Measurements from ENCODE around the gene VPS37C. TPM values are rescaled to one million over a fixed set of nuclear protein-coding genes. Genes with fewer than 3 reads are reported as not detected.

Gene VPS37C
- total RNA-seq, 4 donors from 2014 or later, result 12.6 to 23.5 (median 18.0) TPM

DNA sequence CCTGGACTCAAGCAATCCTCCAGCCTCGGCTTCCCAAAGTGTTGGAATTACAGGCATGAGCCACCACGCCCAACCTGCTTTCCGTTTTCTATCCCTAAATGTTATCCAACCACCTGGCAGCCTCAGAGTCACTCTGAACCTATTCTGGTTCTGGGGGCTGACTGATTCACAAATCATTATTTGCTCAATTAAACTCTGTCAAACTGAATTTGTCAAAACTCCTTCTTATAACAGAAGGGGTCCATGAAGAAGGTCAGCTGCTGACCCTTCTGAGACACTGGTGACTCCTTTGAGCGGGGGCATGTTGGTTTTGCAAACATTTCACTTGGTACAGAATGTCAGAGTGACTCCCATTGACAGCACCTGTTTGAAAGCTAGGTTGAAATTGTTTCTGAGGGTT lies 1.8 kb upstream of the VPS37C start:
- H3K4me3 ChIP-seq, result no peak overlapping the region

GRCh38 chr11:61162092-61162941 lies 1.1 kb upstream of the VPS37C start:
- Histone ChIP-seq H3K27ac (peak overlapping the region; percentile 93 to 98 (median 97)), H3K36me3 (no peaks in the 10 kb centered on the region), H3K4me3 (peak overlapping the region; percentile 59 to 91 (median 78)), H3K27me3 (no peaks in the 10 kb centered on the region), H3K4me1 (peaks cover 19 to 51% (median 38%) of the 10 kb centered on the region in 3 donors), H3K9me3 (no peaks in the 10 kb centered on the region)
- 49 to 50% methylated on average over 8 of the region's 8 CpGs for WGBS, 2 donors
- intact Hi-C loops (cut with DNase I), result no loop called here
- DNase-seq, result no peak
- TF ChIP-seq POLR2A (IDR thresholded peaks at IDR 0.05), result no peak
- TF ChIP-seq, protein P1, sequence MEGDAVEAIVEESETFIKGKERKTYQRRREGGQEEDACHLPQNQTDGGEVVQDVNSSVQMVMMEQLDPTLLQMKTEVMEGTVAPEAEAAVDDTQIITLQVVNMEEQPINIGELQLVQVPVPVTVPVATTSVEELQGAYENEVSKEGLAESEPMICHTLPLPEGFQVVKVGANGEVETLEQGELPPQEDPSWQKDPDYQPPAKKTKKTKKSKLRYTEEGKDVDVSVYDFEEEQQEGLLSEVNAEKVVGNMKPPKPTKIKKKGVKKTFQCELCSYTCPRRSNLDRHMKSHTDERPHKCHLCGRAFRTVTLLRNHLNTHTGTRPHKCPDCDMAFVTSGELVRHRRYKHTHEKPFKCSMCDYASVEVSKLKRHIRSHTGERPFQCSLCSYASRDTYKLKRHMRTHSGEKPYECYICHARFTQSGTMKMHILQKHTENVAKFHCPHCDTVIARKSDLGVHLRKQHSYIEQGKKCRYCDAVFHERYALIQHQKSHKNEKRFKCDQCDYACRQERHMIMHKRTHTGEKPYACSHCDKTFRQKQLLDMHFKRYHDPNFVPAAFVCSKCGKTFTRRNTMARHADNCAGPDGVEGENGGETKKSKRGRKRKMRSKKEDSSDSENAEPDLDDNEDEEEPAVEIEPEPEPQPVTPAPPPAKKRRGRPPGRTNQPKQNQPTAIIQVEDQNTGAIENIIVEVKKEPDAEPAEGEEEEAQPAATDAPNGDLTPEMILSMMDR (IDR thresholded peaks at IDR 0.05), result peak in 1 of 6 experiments; percentile 5

More for the DNA sequence above, 1.8 kb upstream of the VPS37C start:
- WGBS, 2 donors, result 71 to 81% methylated on average over 4 of the region's 4 CpGs
- Histone ChIP-seq H3K36me3 (no peaks in the 10 kb centered on the region), H3K27ac (peak overlapping the region in 2 of 4 donors; percentile 93 to 96), H3K27me3 (no peaks in the 10 kb centered on the region), H3K9me3 (no peaks in the 10 kb centered on the region), H3K4me1 (peaks cover 19 to 46% (median 33%) of the 10 kb centered on the region in 3 donors)
- no peak for DNase-seq
- TF ChIP-seq POLR2A (IDR thresholded peaks at IDR 0.05), result no peak
- TF ChIP-seq, protein P1 (IDR thresholded peaks at IDR 0.05), result no peak
- intact Hi-C loops (cut with DNase I), result no loop called here

DNA sequence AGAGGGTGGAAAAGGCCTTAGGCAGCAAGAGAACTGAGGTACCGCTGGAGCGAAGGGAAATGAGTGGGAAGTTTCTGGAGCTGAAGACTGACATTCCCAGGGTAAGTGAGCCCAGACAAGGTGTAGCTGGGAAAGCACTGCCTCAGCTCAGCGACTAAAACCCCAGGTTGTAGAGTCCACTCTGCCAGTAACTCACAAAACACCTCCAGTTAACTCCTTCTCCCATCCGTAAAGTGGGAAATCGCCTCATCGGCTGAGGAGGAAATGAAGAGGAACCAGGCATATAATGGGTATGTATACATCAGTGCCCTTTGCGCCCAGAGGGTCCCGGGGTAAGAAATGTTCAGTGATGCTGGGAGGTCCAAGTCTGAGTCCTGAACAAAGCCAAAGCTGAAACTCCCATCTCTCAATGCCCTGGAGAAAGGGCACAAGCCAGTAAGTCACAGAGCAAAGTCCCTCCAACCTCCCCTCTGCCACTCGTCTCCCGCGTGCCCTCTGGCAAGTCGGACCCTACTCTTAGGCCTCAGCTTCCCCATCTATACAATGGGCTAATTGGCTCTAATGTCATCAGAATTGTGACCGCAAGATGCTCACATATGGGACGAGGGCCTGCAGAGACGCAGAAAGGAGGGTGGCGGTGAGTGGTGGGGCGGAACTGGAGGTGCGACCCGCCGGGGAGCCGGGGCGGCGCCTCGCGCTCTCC lies 588 bp downstream of the VPS37C start:
- intact Hi-C loops (cut with DNase I), result no loop called here
- Histone ChIP-seq H3K4me1 (peaks cover 19 to 53% (median 38%) of the 10 kb centered on the region in 3 donors), H3K27ac (peak overlapping the region; percentile 93 to 98 (median 97)), H3K27me3 (no peaks in the 10 kb centered on the region), H3K9me3 (no peaks in the 10 kb centered on the region), H3K4me3 (peak overlapping the region; percentile 59 to 91 (median 78)), H3K36me3 (peaks cover 0 to 6% (median 0%) of the 10 kb centered on the region in 3 donors)
- TF ChIP-seq, protein P1 (IDR thresholded peaks at IDR 0.05), result no peak
- no peak for DNase-seq
- 8 to 23% methylated on average over 8 to 14 of the region's 25 CpGs for WGBS, 2 donors

GRCh38 chr11:61158691-61159381 lies 2.4 kb downstream of the VPS37C start:
- TF ChIP-seq, protein P1 (IDR thresholded peaks at IDR 0.05), result no peak
- TF ChIP-seq POLR2A (IDR thresholded peaks at IDR 0.05), result no peak
- H3K4me3 ChIP-seq, result peak overlapping the region in 1 of 4 donors; percentile 26
- H3K27ac ChIP-seq, result peak overlapping the region; percentile 64 to 96 (median 82)
- intact Hi-C loops (cut with DNase I), result no loop called here
- H3K36me3 ChIP-seq, result peaks cover 0 to 16% (median 0%) of the 10 kb centered on the region in 3 donors
- H3K9me3 ChIP-seq, result peaks cover 0 to 9% (median 0%) of the 10 kb centered on the region in 3 donors
- 10 to 20% methylated on average over 3 of the region's 3 CpGs for WGBS, 2 donors
- H3K27me3 ChIP-seq, result no peaks in the 10 kb centered on the region
- DNase-seq, result no peak
- peaks cover 19 to 57% (median 38%) of the 10 kb centered on the region in 3 donors for H3K4me1 ChIP-seq

Data from esophagus squamous epithelium (tissue), 5 donors.